IMR-90 (cell line): ENCODE results near the gene GRK5.

Experiments used
- CEBPB ChIP-seq: IDR thresholded peaks from 2 replicates; pipeline ENCODE4 v1.6.1; 2012; ENCODE audit warnings: low read depth, low read length, improper control_type of control experiment
- CTCF ChIP-seq: conservative IDR thresholded peaks from 2 replicates; pipeline ENCODE4 v1.5.1; 2012; ENCODE audit warnings: mild to moderate bottlenecking, low read depth, low read length, improper control_type of control experiment
- FOS ChIP-seq: fragments of 150-350 bp; IDR thresholded peaks from 2 replicates; pipeline ENCODE4 v1.6.1; 2016; ENCODE audit warnings: low read depth, low read length
- NFE2L2 ChIP-seq: fragments of 150-350 bp; IDR thresholded peaks from 2 replicates; pipeline ENCODE4 v1.6.1; 2016; ENCODE audit warnings: low read depth, mild to moderate bottlenecking, low read length
- POLR2A ChIP-seq: IDR thresholded peaks from 2 replicates; pipeline ENCODE4 v1.6.1; 2012; ENCODE audit warnings: mild to moderate bottlenecking, low read depth, low read length
- RAD21 ChIP-seq: IDR thresholded peaks from 2 replicates; pipeline ENCODE4 v1.6.1; 2012; ENCODE audit warnings: low read length, improper control_type of control experiment
- RFX5 ChIP-seq: IDR thresholded peaks from 2 replicates; pipeline ENCODE4 v1.8.0; 2012; ENCODE audit warnings: low read depth, mild to moderate bottlenecking, low read length, moderate library complexity
- SMC3 ChIP-seq: fragments of 150-350 bp; IDR thresholded peaks from 2 replicates; pipeline ENCODE4 v1.6.1; 2016; ENCODE audit warnings: low read depth, mild to moderate bottlenecking, antibody characterized with exemption, low read length, moderate library complexity
- TF ChIP-seq, protein P1 (sequence below): fragments of 150-350 bp; IDR thresholded peaks from 2 replicates; pipeline ENCODE4 v1.6.1; 2017; ENCODE audit warnings: mild to moderate bottlenecking, antibody characterized with exemption, low read length, low read depth

GRCh38 chr10:119279441-119279840, 72.1 kb downstream of the GRK5 start:
- TF ChIP-seq CTCF: no peak
- no peak for TF ChIP-seq RFX5
- TF ChIP-seq POLR2A: no peak
- TF ChIP-seq RAD21: no peak
- TF ChIP-seq FOS: no peak
- no peak for TF ChIP-seq SMC3
- TF ChIP-seq, protein P1, sequence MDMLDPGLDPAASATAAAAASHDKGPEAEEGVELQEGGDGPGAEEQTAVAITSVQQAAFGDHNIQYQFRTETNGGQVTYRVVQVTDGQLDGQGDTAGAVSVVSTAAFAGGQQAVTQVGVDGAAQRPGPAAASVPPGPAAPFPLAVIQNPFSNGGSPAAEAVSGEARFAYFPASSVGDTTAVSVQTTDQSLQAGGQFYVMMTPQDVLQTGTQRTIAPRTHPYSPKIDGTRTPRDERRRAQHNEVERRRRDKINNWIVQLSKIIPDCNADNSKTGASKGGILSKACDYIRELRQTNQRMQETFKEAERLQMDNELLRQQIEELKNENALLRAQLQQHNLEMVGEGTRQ: no peak
- no peak for TF ChIP-seq NFE2L2
- no peak for TF ChIP-seq CEBPB
